HFF-Myc (cell line): ENCODE results near the gene LPAR1.
"Not testable (repeated sequence)": the region's sequence is repeated elsewhere in the genome, so short reads cannot be mapped to it uniquely, and the experiment has no call there.

Experiments used
- DNase-seq: peaks from one replicate; pipeline ENCODE4 v3.0.0-alpha.2; 2011; ENCODE audit warnings: low read depth; ENCODE audit errors: extremely low read depth
- H3K4me3 ChIP-seq: replicated peaks from 2 replicates; pipeline ENCODE4 v1.5.1; 2011; ENCODE audit warnings: low read depth, mild to moderate bottlenecking, control low read depth, low read length
- TF ChIP-seq, protein P1 (sequence below): IDR thresholded peaks from 2 replicates; pipeline ENCODE4 v1.5.1; 2012; ENCODE audit warnings: mild to moderate bottlenecking, low read depth, low read length, control low read depth; ENCODE audit errors: missing control alignments

The LPAR1 gene

DNA sequence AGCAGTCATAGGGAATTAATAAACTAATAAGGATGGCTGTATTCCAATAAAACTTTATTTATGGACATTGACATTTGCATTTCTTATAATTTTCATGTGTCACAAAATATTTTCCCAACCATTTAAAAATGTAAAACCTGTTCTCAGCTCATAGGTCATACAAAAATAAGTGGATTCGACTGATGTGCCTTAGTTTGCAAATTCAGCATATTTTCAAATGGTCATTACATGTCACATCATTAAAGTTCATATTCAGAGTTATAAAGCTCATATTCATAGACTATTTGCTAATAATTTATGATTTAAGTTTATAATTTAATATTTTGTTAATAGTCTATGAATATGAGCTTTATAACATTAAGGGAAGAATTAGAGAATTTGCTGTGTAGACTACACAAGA, 166.5 kb downstream of the LPAR1 start:
- no peak for DNase-seq
- TF ChIP-seq, protein P1, sequence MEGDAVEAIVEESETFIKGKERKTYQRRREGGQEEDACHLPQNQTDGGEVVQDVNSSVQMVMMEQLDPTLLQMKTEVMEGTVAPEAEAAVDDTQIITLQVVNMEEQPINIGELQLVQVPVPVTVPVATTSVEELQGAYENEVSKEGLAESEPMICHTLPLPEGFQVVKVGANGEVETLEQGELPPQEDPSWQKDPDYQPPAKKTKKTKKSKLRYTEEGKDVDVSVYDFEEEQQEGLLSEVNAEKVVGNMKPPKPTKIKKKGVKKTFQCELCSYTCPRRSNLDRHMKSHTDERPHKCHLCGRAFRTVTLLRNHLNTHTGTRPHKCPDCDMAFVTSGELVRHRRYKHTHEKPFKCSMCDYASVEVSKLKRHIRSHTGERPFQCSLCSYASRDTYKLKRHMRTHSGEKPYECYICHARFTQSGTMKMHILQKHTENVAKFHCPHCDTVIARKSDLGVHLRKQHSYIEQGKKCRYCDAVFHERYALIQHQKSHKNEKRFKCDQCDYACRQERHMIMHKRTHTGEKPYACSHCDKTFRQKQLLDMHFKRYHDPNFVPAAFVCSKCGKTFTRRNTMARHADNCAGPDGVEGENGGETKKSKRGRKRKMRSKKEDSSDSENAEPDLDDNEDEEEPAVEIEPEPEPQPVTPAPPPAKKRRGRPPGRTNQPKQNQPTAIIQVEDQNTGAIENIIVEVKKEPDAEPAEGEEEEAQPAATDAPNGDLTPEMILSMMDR, result no peak
- H3K4me3 ChIP-seq, result no peak overlapping the region

DNA sequence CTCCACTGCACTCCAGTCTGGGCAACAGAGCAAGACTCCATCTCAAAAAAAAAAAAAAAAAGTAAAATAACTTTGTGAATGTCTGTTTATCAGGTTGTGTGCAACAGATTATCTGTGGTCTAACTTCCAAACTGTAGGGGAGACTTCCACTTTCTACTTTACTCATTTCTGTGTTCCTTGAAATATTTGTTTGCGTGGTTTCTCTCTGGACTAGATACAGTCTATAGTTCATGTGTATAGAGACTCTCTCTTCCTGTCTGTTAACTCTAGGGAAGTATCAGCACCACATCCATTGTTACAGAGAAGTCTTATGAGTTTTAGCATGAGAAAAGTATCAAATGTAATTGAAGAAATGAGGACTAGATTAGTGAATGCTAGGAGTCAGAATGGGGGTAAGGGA, 168.3 kb downstream of the LPAR1 start:
- TF ChIP-seq, protein P1, result no peak
- H3K4me3 ChIP-seq, result no peak overlapping the region
- no peak for DNase-seq

DNA sequence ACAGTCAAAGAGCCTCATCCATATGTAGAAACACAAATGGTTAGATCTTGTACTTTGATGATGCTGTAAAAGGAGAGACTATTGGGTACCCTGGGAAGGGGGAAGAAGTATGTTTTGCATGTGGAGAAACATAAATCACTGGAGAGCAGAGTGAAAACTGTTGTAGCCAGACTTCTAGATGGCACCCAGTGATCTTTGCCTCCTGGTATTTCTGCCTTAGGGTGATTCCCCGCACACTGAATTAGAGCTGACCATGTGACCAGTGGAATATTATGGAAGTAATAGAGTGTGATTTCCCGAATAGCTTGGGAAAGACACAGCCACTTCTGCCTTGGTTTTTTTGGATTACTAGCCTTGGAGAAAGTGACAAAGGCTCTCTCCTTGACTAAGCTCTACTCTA, 174.3 kb downstream of the LPAR1 start:
- no peak overlapping the region for H3K4me3 ChIP-seq
- TF ChIP-seq, protein P1, result no peak
- DNase-seq, result no peak

DNA sequence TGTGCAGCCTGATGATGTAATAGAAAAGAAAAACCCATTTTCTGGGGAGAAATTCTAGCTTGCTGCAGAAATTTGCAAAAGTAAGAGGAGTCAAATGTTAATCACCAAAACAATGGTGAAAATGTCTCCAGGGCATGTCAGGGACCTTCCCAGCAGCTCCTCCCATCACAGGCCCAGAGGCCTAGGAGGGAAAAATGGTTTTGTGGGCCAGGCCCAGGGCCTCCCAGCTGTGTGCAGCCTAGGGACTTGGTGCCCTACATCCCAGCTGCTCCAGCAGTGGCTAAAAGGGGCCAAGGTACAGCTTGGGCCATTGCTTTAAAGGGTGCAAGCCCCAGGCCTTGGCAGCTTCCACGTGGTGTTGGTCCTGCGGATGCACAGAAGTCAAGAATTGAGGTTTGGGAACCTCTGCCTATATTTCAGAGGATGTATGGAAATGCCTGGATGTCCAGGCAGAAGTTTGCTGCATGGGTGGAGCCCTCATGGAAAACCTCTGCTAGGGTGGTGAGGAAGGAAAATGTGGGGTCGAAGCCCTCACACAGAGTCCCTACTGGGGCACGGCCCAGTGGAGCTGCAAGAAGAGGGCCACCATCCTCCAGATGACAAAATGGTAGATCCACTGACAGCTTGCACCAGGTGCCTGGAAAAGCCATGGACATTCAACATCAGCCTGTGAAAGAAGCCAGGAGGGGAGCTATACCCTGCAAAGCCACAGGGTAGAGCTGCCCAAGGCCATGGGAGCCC, 176.7 kb downstream of the LPAR1 start:
- not testable (repeated sequence) for H3K4me3 ChIP-seq, DNase-seq

DNA sequence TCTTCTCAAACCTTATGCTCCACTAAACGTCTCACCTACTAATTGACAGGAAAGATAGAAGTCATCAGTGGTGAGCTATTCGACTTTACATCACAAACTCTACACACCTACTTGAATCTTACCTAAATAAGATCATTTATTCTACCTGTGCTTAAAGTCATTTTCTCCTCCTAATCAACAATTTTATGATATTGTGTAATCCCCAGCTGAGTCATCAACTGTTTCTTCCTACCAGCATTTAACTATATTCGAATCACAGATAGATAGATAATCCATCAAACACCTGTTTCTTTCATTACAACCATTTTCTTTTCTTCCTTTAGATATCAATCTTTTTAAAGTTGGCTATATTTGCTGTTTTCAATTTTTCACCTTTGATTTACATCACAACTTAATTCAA, 181.5 kb downstream of the LPAR1 start:
- H3K4me3 ChIP-seq, result no peak overlapping the region
- TF ChIP-seq, protein P1, result no peak
- no peak for DNase-seq

DNA sequence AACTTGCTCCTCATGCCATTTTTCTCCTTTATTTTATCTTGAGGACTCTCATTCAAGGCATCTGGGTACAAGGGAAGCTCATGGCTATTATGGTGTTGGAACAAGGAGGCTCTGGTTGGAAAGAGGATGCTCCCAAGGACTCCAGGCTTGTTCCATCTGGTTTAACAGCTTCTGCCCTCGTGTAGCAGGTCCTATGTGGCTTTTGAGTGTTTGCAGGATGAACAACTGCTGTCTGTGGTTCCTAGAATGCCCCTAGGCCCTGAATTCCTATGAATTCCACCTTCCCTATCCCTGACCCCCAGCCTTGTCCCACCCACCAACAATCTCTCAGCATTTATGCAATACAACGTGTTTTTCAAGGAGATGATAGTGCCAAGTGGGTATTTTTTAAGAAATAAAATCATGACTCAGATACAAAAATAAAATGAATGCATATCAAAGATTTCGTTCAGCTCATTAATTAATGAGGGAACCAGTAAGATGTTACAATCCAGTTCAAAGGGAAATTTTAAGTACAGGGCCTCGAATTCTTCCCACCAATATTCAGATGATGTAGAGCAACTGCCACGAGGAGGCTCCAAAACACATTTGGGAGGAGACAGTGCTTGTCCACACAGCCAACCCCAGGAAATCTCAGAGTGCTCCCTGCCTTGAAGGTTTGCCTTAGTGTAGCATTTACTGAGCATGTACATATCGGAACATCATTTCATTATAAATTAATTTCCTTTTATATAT, 187.7 kb downstream of the LPAR1 start:
- TF ChIP-seq, protein P1, result no peak
- no peak for DNase-seq
- H3K4me3 ChIP-seq, result no peak overlapping the region

DNA sequence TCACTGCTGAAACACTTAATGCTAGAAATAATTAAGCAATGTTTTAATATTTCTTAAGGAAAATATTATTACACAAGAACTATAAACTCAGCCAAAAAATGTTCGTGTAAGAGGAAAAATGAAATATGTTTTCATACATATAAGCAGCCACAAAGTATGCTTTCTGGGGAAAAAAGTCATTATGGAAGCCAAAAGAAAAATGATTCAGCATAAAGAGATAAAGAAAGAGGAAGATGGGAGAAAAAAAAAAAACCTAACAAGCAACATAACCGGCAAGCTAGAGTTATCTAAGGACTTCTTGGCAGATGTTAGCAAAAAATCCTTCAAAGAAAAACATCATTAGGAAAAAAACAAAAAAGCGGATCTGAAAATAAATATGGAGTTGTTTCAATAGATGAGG, 190.6 kb downstream of the LPAR1 start:
- no peak overlapping the region for H3K4me3 ChIP-seq
- no peak for DNase-seq
- TF ChIP-seq, protein P1, result no peak
